GM19351 (cell line): ENCODE data around the gene ESR2.
"Not testable (repeated sequence)": the region's sequence is repeated elsewhere in the genome, so short reads cannot be mapped to it uniquely, and the experiment has no call there.

Experiments used
- ATAC-seq: cut with Tn5 transposase; IDR thresholded peaks from one replicate; pipeline ENCODE4 v1.9.1; 2021; ENCODE audit warnings: mild to moderate bottlenecking, moderate library complexity; ENCODE audit not compliant: unreplicated experiment

Gene ESR2

DNA sequence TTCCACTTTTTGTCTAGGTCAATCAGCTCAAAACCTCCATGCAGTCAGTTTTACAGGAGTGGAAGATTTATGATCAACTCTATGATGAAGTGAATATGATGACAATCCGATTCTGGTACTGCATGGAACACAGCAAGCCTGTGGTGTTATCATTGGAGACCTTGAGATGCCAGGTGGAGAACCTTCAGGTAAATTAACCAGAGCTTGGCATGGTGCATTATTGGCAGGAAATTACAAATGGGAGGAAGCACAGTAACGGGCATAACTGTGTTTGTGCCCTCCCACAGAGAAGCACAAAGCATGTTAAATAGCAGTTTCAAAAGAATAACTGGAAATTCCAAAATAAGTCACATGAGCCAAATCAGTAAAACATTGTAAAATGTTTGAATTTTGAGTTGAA, 135.6 kb downstream of the ESR2 start:
- no peak for ATAC-seq

DNA sequence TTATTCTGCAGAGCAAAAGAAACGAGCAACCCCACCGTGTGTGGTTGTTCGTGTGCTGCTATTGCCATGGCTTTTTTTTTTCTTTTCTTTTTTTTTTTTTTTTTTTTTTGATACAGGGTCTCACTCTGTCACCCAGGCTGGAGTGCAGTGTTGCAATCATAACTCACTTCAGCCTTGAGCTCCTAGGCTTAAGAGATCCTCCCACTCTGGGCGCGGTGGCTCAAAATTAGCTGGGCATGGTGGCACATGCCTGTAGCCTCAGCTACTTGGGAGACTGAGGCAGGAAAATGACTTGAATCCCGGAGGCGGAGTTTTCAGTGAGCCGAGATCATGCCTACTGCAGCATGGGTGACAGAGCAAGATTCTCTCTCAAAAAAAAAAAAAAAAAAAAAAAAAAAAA, 144.2 kb downstream of the ESR2 start:
- no peak for ATAC-seq

DNA sequence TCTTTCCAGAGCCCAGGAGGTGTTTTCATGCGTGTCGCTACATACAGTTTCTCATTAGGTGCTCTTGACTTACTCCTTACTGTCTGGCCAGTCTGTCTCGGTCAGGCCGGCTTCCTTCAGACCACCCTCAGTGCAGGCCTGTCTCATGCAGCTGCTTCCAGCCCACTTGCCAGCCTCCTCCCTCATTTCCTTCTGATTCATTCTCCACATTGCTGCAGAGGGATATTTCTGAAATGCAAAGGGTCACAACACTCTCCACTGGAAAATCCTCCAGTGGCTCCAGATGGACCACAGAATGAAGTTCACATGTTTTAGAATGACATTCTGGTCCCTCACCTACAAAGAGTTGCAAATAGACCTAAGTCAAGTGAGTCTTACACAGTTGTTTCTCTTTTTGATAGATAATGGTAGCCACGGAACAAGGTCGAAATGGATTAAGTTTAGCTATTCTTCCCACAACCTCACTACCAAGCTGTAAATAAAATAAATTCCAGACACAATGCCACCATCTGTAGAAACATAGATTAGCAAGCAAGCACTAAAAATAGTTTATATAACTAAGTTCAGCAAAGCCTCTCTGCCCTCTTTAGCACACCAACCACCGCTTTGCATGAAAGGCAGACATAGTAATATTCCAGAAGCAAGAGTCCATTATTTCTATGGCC, 146.9 kb downstream of the ESR2 start:
- no peak for ATAC-seq

DNA sequence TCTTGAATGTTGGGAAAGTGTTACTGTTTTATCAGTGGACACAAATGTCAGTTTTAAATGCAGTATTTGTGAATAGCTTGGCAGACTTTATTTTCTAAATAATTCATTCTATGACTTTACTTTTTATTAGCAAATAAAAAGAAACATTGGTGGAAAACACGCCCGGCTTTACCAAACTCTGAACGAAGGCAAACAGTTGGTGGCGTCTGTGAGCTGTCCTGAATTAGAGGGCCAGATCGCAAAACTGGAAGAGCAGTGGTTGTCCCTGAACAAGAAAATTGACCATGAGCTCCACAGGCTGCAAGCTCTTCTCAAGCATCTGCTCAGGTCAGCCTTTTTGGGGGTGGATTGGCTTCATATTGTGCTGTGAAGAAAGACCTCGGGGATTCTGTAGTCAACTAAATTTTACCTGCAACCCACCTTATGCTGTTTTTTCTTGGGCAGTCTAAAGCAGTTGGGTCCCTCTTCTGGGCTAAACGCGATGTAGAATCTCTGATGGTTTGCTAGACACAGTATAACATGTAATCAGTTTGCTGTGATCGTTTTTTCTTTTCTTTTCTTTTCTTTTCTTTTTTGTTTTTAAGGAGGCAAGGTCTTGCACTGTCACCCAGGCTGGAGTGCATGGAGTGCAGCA, 156.4 kb downstream of the ESR2 start:
- ATAC-seq, result no peak

DNA sequence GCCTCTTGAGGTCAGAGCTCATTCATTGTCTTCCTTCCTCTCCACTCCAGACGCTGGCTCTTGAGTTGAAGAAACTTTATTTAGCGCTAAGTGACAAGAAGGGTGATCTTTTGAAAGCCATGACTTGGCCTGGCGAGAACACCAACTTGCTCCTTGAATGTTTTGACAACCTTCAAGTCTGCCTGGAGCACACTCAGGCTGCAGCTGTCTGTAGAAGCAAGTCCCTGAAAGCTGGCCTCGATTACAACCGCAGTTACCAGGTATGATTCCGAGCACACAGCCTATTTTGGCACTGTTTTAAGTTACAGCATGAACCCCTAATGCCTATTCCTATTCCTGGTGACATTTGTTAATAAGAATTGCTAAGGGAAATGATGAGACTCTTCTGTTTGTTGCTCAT, 167.6 kb downstream of the ESR2 start:
- ATAC-seq, result no peak

DNA sequence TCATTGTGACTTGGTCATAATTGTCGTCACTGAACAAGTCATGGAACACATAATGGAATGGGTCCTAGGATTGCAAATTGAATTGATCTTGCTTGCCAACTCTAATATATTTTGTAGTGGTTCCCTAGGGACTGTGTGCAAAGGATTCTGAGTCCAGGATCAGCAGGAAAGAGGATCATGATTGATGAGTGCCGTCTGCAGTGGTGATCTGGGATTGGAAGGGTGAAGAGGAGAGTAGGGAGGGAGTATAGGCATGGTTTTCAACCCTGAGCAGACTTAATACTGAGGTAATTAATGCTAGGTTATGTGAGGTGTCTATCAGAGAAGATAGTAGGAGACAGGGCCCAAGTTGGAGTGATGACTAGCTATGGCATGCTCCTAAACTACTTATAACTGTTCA, 168.9 kb downstream of the ESR2 start:
- ATAC-seq, result no peak

DNA sequence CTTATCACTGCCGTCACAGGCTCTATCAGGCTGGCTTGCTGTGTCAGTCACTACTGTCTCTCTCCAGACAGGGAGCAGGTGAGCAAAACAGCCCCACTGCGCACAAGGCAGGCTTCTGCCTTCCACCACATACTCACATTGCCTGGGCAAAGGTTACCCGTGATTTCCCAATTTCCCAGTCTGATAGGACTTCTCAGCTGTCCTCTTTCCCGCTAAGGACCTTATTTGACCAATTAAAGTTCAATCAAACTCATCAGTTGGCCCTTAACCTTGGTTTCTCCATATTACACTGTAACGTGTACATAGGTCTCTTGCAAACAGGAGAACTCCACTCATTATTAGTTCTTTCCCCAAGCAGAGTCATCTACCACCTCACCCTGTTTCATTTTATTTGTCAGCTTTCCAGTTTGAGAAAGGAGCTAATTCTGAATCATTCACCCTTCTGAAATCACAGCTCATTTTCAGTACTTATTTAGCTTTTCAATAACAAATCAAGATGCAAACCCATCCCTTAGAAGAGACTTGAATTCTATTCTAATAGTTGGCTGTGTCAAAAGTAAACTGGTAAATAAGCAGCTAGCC, 170.8 kb downstream of the ESR2 start:
- ATAC-seq, result no peak

DNA sequence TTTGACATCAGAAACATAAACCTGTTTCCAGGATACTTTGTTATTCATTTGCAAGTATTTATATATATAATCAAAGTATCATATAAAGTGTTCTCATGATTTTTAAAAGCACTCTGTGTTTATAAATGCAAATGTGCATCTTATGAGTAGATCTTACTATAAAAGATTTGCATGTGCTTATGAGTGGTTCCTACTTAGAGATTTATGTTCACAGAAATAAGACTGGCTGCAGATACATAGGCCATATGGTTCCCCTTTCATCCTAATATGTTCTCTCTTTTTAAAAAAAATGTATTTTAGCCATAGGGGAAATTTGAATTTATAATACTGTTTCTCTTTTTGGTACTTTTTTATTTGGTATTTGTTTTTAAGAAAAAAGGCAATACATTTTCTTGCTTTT, 174.2 kb downstream of the ESR2 start:
- ATAC-seq, result no peak

DNA sequence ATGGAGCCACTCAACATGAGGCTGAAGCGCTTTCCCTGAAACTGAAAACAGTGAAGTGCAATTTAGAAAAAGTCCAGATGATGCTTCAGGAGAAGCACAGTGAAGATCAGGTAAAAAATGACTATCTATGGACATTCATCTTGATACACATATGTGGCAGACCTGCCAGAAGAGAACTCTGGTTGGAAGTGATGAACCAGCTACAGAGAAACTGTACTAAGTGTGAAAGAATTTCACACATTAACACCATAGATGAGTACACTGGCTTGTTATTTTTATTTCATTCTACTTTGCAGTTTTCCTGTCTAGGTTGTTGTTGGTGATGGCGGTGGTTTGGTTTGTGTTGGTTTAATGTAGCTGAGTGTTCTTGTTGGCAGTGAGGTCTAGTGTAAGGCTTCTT, 174.7 kb downstream of the ESR2 start:
- no peak for ATAC-seq

DNA sequence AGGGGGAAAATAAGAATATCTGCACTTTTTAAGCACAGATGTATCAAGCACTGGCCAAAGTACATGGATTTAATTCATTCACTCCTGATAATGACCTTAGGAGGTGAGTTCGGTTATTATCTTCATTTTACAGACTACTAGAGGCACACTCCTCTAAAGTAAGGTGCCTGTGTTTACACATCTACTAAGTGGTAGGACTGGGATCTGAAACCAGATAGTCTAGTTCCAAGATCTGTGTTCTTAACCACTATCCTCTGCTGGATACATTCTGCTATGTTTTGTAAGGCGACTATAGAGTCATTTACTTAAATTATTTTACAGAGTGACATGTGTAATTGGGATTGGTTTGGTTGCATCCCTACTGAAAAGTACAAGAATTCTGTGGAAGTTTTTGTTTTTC, 175.3 kb downstream of the ESR2 start:
- no peak for ATAC-seq

DNA sequence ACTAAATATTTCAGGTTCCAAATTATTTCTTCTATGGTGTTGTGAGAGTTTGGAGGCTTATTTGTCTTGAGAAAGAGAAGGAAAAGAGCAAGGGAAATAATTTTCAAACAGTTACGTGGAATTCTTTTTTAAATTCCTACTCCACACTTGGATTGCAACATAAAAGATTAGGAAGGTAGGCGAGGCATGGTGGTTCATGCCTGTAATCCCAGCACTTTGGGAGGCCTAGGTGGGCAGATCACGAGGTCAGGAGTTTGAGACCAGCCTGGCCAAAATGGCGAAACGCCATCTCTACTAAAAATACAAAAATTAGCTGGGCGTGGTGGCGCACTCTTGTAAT, 175.8 kb downstream of the ESR2 start:
- ATAC-seq, result not testable (repeated sequence)

DNA sequence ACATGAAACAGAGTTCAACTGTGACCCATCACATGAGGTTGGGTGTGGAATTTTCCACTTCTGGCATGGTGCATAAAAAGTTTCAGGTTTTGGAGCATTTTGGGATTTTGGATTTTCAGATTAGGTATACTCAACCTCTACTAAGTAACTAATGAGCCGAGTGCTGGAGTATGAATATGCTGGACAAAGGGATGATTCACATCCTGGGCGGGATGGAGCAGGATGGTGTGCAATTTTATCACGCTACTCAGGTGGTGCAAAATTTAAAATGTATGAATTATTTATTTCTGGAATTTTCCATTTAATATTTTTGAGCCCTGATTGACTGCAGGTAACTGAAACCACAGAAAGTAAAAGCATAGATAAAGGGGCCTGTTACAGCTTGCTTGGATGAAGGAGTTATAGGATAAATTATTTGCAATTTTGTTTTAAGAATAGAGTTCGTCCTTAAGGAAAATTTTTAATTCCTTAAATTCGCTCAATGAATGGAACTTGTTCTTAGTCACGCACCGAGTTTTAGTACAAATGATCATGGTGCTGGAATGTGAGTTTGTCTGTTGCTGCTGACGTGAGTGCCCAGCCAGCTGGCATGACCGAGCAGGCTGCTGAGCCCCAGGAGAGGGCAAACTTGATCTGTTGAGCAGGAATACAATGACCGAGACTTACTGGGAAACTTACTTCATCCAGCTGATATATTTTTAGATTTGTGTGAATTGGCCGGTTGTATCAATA, 176.3 kb downstream of the ESR2 start:
- no peak for ATAC-seq

DNA sequence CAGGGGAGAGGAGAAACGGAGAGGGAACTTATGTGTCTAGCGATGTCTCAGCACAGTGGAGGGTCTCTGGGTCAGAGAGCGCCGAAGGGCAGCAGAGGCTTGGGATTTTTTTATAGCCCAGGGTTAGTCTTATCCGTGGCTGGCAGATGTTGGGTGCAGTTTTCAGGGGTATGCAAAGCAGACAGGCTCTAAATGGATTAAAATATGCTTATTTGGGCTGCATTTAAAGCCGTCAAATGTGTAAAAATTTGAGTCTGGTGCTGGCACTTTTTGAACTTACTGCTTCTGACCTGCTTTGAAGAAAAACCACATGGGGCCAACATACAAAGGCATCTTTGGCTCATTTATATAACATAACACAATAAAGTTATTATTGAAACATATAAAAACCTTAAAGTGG, 178.8 kb downstream of the ESR2 start:
- ATAC-seq, result no peak

DNA sequence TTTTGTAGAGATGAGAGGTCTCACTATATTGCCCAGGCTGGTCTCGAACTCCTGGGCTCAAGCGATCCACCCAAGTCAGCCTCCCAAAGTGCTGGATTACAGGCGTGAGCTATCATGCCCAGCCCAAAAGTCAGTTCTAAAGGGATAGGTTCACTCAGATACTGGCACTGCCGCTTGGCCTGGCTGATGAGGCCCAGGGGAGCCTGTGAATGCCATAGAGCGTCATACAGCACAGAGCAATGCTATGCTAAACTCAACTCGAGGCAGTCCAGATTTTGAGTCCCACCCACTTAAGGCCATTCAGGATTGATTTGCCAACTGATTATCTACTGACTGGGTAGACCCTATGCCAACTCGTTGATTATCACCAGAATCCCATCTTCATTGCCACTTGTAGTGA, 179.4 kb downstream of the ESR2 start:
- no peak for ATAC-seq

DNA sequence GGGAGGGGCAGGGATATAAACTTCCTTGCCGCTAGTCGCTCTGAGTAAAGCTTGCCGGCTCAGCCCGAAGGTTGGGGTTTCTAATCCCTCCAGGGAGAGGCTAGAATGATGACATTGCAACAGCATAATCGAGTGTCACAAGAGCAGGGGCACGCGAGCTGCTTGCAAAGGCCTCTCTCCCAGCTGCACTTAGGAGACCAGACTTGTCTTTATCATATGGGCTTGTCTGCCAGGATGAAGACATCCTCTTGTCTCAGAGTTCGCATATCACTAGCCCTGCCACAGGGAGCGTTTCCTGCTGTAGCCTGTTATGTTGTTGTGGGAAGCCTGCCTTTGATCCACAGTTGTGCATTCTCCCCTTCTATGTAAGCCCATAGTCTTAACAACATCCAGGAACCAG, 180.0 kb downstream of the ESR2 start:
- ATAC-seq, result no peak

DNA sequence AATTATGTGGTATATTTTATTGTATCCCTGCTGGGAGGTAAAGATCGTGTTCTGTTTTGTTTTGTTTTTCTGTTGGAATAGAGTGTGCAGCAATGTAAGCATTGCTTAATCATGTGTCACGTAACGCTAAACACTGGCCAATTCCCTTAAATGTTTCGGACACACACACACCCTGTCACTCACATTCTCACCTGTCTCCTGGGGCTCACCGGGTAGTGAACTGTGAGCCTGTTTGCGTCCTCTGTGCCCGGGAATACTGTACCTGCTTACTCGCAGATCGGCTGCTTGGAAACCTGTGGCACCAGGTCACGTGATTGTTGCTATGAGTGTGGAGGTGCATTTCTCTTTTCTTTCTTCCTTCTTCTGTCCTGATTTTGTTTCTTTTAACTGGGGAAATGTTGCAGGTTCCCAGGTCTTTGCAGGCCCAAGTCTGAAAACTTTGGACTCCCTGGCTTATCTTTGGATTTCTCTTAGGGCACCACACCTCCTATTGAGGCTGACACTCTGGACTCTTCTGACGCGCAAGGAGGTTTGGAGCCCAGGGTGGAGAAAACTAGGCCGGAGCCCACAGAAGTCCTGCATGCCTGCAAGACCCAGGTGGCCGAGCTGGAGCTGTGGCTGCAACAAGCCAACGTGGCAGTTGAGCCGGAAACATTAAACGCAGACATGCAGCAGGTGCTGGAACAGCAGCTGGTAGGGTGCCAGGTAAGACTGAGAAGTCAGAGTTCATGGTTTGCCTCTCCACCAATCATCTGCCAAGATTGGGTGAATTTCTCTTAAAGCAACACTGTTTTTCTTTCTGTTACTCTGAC, 181.1 kb downstream of the ESR2 start:
- no peak for ATAC-seq

DNA sequence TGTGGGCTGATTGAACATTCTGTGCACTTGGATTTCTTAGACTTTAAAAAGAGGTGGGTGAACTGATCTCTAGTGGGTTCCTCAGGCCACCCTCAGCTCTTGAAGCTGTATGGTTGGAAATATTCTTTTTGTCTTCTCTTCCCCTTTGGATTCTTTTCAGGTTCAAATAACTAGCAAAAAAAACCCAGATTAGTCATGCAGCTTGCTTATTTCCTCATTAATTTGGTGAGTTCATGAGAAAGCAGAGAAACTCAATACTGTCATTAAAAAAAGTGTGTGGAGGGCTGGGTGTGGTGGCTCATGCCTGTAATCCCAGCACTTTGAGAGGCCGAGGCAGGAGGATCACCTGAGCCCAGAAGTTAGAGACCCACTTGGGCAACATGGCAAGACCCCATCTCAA, 183.4 kb downstream of the ESR2 start:
- no peak for ATAC-seq

DNA sequence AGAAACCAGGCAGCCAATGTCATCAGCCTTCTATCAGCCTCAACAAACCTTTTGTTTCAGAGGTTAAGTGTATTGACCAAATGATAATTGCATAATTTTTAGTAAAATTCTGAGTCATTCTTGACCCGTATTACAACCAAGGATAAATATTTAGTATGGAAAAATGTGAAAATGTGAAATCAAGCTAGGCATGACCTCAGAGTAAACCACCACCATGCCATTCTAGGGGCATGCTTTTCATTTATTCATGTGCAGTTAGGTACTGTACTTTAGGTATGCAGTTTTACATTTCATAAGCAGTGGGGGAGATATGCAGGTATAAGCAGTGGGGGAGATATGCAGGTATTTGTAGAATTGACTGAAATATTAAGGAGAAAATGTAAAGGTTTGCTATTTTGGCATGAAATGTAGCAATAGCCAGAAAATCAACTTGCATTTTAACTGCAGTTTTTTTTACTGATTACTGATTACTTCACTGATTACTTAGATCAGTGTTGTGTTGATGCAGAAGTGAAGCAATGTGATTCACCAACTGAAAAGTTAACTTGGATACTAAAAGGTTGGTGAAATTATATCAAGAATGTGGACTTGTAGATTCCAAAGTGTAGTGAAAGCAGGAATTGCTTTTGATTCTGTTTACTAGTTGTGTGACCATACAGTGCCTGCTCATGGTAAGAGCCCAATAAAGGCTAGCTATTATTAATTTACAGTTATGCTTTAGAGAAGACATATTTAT, 184.2 kb downstream of the ESR2 start:
- ATAC-seq, result no peak

DNA sequence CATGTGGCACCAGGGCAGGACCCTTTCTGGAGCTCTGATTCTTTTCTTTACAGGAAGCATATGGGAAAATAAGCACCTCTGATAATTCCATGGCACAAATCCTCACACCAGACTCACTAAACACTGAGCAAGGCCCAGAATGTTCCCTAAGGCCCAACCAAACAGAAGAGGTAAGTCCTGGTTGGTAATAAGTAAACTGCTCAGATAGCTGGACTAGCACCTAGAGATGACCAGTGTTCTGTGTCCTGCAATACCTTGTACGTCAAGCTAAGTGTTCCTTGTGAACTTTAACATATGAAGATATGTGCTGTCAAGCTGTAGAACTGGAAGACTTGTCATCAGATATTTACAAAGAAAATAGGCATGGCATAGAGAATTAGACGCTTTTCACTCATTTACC, 186.7 kb downstream of the ESR2 start:
- no peak for ATAC-seq

DNA sequence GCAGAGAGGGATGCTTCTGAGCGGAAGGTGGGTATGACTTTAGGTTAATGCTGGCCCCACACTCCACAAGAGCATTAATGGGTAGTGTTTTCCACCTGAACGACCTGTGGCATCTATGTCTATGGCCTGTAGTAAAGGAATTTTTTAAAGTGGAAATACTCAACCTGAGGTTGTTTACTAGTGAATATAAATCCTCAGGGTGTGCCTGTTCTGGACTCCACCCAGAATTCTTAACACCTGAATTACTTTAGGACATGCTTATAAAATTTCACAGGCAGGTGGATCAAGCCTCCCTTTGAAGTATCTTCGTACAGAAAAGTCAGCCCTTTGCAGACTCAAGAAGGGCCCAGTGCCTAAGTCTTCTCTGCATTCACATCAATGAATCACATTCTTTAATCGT, 196.1 kb downstream of the ESR2 start:
- no peak for ATAC-seq

DNA sequence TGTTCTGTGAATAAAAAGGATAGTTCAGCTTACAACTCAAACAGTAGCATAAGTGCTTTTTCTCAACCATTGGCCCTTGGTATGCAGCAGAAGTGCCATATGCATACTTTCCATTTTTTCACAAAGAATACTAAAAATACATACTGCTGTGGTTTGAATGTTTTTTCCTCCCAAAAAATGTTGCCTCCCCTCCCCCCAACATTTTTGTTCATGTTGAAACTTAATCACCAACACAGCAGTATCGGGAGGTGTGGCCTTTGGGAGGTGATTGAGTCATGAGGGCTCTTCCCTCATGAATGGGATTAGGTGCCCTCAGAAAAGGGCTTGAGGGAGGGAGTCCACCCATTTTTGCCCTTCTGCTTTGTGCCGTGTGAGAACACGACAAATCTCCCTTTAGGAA, 198.6 kb downstream of the ESR2 start:
- no peak for ATAC-seq
